Sigmoid colon (tissue), 4 donors: ENCODE results near the gene OTUB2.

Experiments used
- EP300 ChIP-seq, 4 donors: sonication (generic); formaldehyde crosslinking; IDR thresholded peaks; one replicate each; pipeline ENCODE4 v1.6.1; 2017; ENCODE audit warnings: antibody characterized with exemption in 4 of 4
- TF ChIP-seq, protein P1 (sequence below), 4 experiments: fragments of 450-650 bp in 3 of 4; fragments of 200-600 bp in 1 of 4; IDR thresholded peaks; one replicate each; pipeline ENCODE4 v1.5.1; 2016 to 2019; ENCODE audit warnings: antibody characterized with exemption in 4 of 4, mild to moderate bottlenecking in 3 of 4, moderate library complexity in 2 of 4

GRCh38 chr14:94024549-94024948 is 1.6 kb upstream of the OTUB2 start:
- TF ChIP-seq, protein P1, sequence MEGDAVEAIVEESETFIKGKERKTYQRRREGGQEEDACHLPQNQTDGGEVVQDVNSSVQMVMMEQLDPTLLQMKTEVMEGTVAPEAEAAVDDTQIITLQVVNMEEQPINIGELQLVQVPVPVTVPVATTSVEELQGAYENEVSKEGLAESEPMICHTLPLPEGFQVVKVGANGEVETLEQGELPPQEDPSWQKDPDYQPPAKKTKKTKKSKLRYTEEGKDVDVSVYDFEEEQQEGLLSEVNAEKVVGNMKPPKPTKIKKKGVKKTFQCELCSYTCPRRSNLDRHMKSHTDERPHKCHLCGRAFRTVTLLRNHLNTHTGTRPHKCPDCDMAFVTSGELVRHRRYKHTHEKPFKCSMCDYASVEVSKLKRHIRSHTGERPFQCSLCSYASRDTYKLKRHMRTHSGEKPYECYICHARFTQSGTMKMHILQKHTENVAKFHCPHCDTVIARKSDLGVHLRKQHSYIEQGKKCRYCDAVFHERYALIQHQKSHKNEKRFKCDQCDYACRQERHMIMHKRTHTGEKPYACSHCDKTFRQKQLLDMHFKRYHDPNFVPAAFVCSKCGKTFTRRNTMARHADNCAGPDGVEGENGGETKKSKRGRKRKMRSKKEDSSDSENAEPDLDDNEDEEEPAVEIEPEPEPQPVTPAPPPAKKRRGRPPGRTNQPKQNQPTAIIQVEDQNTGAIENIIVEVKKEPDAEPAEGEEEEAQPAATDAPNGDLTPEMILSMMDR (IDR thresholded peaks at IDR 0.05): no peak
- TF ChIP-seq EP300 (IDR thresholded peaks at IDR 0.05): no peak
